OCI-LY7 (cell line): ENCODE data around the gene MKI67. TPM values are rescaled to one million over a fixed set of nuclear protein-coding genes. Genes with fewer than 3 reads are reported as not detected.

ENCODE experiments used
- BruUV-seq: library from RNA; stranded (reverse); fragments of 400-500 nt; replicated peaks from 2 replicates; lab custom pipeline; 2021; lab: Mats Ljungman, UMichigan
- CTCF ChIA-PET: fragments of 300-600 bp; sonication (Branson Sonifier 250); formaldehyde crosslinking; loops from one replicate; lab custom pipeline; 2022; ENCODE audit warnings: antibody characterized with exemption; ENCODE audit not compliant: unreplicated experiment; lab: Charles Lee
- POLR2A ChIA-PET: fragments of 300-600 bp; sonication (Branson Sonifier 250); formaldehyde crosslinking; loops from one replicate; lab custom pipeline; 2022; ENCODE audit warnings: antibody characterized with exemption; lab: Charles Lee
- DNase-seq: peaks from one replicate; pipeline ENCODE4 v3.0.0-alpha.2; 2015; ENCODE audit warnings: low spot score
- H2AFZ ChIP-seq: fragments of 200-600 bp; sonication (generic), shearing (Covaris generic); 2 replicates; pipeline ENCODE4 v1.6.1; 2014; ENCODE audit warnings: mild to moderate bottlenecking, antibody characterized with exemption, low read length, moderate library complexity
- H3K27ac ChIP-seq: fragments of 200-600 bp; sonication (generic); 2 replicates; pipeline ENCODE4 v1.5.1; 2014; ENCODE audit warnings: mixed run types, low read depth, mild to moderate bottlenecking, moderate library complexity, low read length, inconsistent platforms; ENCODE audit not compliant: poor library complexity, severe bottlenecking
- H3K36me3 ChIP-seq: fragments of 200-600 bp; sonication (generic); 2 replicates; pipeline ENCODE4 v1.6.1; 2014; ENCODE audit warnings: mild to moderate bottlenecking, antibody characterized with exemption, low read length, moderate library complexity, mixed read lengths; ENCODE audit not compliant: insufficient read depth
- H3K4me1 ChIP-seq: fragments of 200-600 bp; sonication (generic); 2 replicates; pipeline ENCODE4 v1.5.1; 2014; ENCODE audit warnings: mild to moderate bottlenecking, low read length; ENCODE audit not compliant: insufficient read depth, poor library complexity, severe bottlenecking
- H3K4me2 ChIP-seq: fragments of 200-600 bp; sonication (generic); 2 replicates; pipeline ENCODE4 v1.6.1; 2014; ENCODE audit warnings: mild to moderate bottlenecking, low read length
- H3K4me3 ChIP-seq: fragments of 200-600 bp; sonication (generic); 2 replicates; pipeline ENCODE4 v1.5.1; 2014; ENCODE audit warnings: mild to moderate bottlenecking, low read depth, low read length; ENCODE audit not compliant: poor library complexity, severe bottlenecking
- H3K79me2 ChIP-seq: fragments of 200-600 bp; sonication (generic); 2 replicates; pipeline ENCODE4 v1.6.1; 2016; ENCODE audit warnings: low read depth, mild to moderate bottlenecking, low read length, moderate library complexity, mixed read lengths; ENCODE audit not compliant: insufficient read depth
- H3K9me2 ChIP-seq: fragments of 200-600 bp; sonication (generic); 2 replicates; pipeline ENCODE4 v1.6.1; 2016; ENCODE audit warnings: mild to moderate bottlenecking, low read length, mixed read lengths; ENCODE audit not compliant: insufficient read depth
- H3K9me3 ChIP-seq: fragments of 200-600 bp; sonication (generic); 2 replicates; pipeline ENCODE4 v1.6.1; 2014; ENCODE audit warnings: mild to moderate bottlenecking, mixed run types, low read length, mixed read lengths
- H4K20me1 ChIP-seq: fragments of 200-600 bp; sonication (generic); 2 replicates; pipeline ENCODE4 v1.6.1; 2014; ENCODE audit warnings: mild to moderate bottlenecking, antibody characterized with exemption, low read length, moderate library complexity, mixed read lengths; ENCODE audit not compliant: insufficient read depth
- EZH2phosphoT487 ChIP-seq: fragments of 200-600 bp; sonication (generic); IDR thresholded peaks from 2 replicates; pipeline ENCODE4 v1.6.1; 2018; ENCODE audit warnings: low read depth, borderline replicate concordance, mild to moderate bottlenecking, mixed run types, antibody characterized with exemption, low read length, moderate library complexity, mixed read lengths
- intact Hi-C: fragments of 100-400 bp; cut with micrococcal nuclease; formaldehyde crosslinking; loops from one replicate; pipeline ENCODE4 v1.10.0; 2022; ENCODE audit not compliant: unreplicated experiment
- total RNA-seq, 2 experiments: library from RNA; depleted of rRNA in 1 of 2; stranded (reverse); fragments of >200 nt in 1 of 2; shearing (Covaris generic) in 1 of 2; gene quantifications; 2 replicates each; pipeline ENCODE4 v1.2.3, GENCODE V29; 2014 to 2022
- TF ChIP-seq, protein P1 (sequence below): fragments of 200-600 bp; sonication (generic); conservative IDR thresholded peaks from 2 replicates; pipeline ENCODE4 v1.5.1; 2014; ENCODE audit warnings: mild to moderate bottlenecking, antibody characterized with exemption, low read length, moderate library complexity, mixed read lengths

MKI67 gene
- total RNA-seq, 2 experiments from 2014 or later, result 139 to 192 TPM

DNA sequence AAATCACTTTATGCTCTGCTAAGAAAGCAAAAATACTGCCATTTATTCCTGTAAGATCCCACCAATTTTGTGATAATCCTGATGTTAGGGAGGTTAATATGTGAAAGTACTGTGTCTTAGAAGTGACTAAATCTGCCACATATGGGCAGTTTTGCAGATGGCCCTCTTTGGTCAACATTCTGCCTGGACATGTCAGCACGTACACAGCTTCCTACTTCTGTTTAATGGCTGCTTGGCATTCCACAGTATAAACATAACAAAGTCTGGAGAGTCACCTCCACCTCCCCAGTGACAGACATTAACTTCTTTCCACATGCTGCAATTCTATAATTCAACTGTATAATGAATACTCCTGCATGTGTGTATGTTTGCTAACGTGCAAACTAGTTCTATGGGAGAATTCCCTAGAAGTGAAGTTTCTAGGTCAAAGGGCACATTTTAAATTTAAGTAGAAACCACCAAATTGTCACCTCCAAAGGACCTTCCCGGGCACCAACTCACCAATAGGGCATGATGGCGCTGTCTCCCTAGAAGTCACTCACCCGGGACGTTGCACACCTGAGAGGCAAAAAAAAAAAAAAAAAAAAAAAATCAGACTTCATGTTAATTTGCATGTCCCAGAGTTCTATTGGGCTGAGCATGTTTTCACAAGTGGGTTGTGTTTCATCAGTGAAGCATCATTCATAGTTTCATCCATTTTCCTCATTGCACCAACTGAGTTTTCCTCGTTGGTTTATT, 38.9 kb downstream of the MKI67 start:
- Histone ChIP-seq H3K9me3 (no peaks in the 10 kb centered on the region), H3K4me1 (peaks cover 2% of the 10 kb centered on the region), H3K27ac (no peak overlapping the region), H3K9me2 (no peaks in the 10 kb centered on the region), H4K20me1 (no peaks in the 10 kb centered on the region; the same call in 1 of the 2 replicates), H3K79me2 (no peaks in the 10 kb centered on the region), H2AFZ (no peak overlapping the region), H3K36me3 (no peaks in the 10 kb centered on the region), H3K4me3 (no peak overlapping the region), H3K4me2 (no peak overlapping the region)
- CTCF ChIA-PET, result no interaction called here
- intact Hi-C loops, result no loop called here
- no peak for DNase-seq
- POLR2A ChIA-PET, result no interaction called here
- no TSS peak for BruUV-seq
- TF ChIP-seq, protein P1, sequence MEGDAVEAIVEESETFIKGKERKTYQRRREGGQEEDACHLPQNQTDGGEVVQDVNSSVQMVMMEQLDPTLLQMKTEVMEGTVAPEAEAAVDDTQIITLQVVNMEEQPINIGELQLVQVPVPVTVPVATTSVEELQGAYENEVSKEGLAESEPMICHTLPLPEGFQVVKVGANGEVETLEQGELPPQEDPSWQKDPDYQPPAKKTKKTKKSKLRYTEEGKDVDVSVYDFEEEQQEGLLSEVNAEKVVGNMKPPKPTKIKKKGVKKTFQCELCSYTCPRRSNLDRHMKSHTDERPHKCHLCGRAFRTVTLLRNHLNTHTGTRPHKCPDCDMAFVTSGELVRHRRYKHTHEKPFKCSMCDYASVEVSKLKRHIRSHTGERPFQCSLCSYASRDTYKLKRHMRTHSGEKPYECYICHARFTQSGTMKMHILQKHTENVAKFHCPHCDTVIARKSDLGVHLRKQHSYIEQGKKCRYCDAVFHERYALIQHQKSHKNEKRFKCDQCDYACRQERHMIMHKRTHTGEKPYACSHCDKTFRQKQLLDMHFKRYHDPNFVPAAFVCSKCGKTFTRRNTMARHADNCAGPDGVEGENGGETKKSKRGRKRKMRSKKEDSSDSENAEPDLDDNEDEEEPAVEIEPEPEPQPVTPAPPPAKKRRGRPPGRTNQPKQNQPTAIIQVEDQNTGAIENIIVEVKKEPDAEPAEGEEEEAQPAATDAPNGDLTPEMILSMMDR, result peak; percentile 27; the same call in 1 of the 2 replicates
- TF ChIP-seq EZH2phosphoT487, result no peak

DNA sequence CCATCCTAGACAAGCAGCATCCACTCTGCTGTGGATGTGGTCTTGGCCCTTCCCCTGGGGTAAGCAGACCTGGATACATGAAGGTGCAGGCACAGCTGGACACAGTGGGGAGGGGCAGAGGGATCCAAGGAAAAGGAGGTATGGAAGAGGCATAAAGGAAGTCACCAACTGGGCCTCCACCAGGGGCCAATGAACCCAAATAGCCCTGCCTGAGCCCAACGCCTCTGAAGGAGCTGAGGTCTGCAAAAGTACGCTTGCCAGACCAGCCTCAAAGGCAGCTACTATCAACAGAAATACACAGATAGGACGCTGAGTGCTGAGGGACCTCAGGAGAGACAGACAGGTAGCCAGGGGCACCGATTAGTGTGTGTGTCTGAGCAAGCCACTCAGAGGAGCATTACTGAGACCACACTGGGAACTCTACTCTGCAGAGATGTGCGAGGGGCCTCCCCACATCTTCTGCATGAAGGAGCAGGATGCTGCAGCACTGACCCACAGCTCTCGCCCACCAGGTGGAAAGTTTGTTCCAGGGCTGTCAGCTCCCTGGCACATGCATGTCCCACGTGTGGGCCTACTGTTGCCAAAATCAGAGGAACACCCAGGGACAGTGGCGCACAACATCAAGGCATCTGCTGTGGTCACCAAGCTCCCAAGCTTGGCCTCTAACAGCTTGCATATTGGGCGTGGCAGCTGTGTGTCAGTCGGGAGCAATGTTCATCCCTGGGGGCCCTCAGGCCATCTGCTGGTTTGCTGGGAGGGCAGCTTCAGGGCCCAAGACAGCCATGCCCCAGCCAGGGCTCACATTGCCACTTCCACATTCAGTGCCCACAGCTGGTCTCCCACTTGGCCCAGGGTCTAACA, 40.0 kb downstream of the MKI67 start:
- TF ChIP-seq, protein P1, result no peak
- no peak for TF ChIP-seq EZH2phosphoT487
- Histone ChIP-seq H2AFZ (no peak overlapping the region), H3K79me2 (no peaks in the 10 kb centered on the region), H4K20me1 (no peaks in the 10 kb centered on the region; the same call in 1 of the 2 replicates), H3K36me3 (no peaks in the 10 kb centered on the region), H3K9me2 (no peaks in the 10 kb centered on the region), H3K27ac (no peak overlapping the region), H3K9me3 (no peaks in the 10 kb centered on the region), H3K4me1 (peaks cover 2% of the 10 kb centered on the region), H3K4me2 (no peak overlapping the region), H3K4me3 (no peak overlapping the region)
- intact Hi-C loops, result no loop called here
- no TSS peak for BruUV-seq
- no peak for DNase-seq
- ChIA-PET POLR2A (interaction anchor here (0.6 kb wide), 1 partner anchor 370 kb away, joined by 3 read pairs; no protein-coding TSS in a partner anchor), CTCF (no interaction called here)
